Measurements from ENCODE around the gene CCDC63. TPM values are rescaled to one million over a fixed set of nuclear protein-coding genes. Genes with fewer than 3 reads are reported as not detected.

Gene CCDC63
- total RNA-seq, 2 donors from 2014 or later, result not detected

DNA sequence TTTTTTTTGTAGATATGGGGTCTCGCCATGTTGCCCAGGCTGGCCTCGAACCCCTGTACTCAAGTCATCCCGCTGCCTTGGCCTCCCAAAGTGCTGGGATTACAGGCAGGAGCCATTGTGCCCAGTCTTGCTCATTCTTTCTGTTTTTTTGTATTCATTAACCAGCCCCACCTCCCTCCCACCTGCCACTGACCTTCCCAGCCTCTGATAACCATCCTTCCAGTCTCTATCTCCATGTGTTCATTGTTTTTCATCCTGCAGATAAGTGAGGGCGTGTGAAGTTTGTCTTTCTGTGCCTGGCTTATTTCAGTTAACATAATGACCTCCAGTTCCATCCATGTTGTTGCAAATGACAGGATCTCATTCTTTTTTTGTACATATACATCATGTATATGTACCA is 54.6 kb downstream of the CCDC63 start:
- no peaks in the 10 kb centered on the region for H3K27me3 ChIP-seq
- no peaks in the 10 kb centered on the region for H3K36me3 ChIP-seq
- H3K27ac ChIP-seq, result no peak overlapping the region
- DNase-seq (ENCODE audit: low spot score), result no peak
- no peaks in the 10 kb centered on the region for H3K9me3 ChIP-seq
- TF ChIP-seq, protein P1, sequence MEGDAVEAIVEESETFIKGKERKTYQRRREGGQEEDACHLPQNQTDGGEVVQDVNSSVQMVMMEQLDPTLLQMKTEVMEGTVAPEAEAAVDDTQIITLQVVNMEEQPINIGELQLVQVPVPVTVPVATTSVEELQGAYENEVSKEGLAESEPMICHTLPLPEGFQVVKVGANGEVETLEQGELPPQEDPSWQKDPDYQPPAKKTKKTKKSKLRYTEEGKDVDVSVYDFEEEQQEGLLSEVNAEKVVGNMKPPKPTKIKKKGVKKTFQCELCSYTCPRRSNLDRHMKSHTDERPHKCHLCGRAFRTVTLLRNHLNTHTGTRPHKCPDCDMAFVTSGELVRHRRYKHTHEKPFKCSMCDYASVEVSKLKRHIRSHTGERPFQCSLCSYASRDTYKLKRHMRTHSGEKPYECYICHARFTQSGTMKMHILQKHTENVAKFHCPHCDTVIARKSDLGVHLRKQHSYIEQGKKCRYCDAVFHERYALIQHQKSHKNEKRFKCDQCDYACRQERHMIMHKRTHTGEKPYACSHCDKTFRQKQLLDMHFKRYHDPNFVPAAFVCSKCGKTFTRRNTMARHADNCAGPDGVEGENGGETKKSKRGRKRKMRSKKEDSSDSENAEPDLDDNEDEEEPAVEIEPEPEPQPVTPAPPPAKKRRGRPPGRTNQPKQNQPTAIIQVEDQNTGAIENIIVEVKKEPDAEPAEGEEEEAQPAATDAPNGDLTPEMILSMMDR (IDR thresholded peaks at IDR 0.05), result no peak
- no peaks in the 10 kb centered on the region for H3K4me1 ChIP-seq
- no peak overlapping the region for H3K4me3 ChIP-seq

GRCh38 chr12:110903511-110903910 is 56.7 kb downstream of the CCDC63 start:
- no peaks in the 10 kb centered on the region for H3K36me3 ChIP-seq
- DNase-seq (ENCODE audit: low spot score), result no peak
- no peaks in the 10 kb centered on the region for H3K27me3 ChIP-seq
- H3K4me3 ChIP-seq, result no peak overlapping the region
- TF ChIP-seq, protein P1 (IDR thresholded peaks at IDR 0.05), result no peak
- H3K9me3 ChIP-seq, result no peaks in the 10 kb centered on the region
- H3K4me1 ChIP-seq, result no peaks in the 10 kb centered on the region
- no peak overlapping the region for H3K27ac ChIP-seq

- Histone ChIP-seq H3K36me3 (no peaks in the 10 kb centered on the region), H3K27ac (no peak overlapping the region), H3K4me3 (no peak overlapping the region), H3K9me3 (no peaks in the 10 kb centered on the region), H3K27me3 (no peaks in the 10 kb centered on the region), H3K4me1 (no peaks in the 10 kb centered on the region)
- DNase-seq (ENCODE audit: low spot score), result no peak
- TF ChIP-seq, protein P1 (IDR thresholded peaks at IDR 0.05), result no peak
Measured at GRCh38 chr12:110906083-110906482, 59.3 kb downstream of the CCDC63 start.

DNA sequence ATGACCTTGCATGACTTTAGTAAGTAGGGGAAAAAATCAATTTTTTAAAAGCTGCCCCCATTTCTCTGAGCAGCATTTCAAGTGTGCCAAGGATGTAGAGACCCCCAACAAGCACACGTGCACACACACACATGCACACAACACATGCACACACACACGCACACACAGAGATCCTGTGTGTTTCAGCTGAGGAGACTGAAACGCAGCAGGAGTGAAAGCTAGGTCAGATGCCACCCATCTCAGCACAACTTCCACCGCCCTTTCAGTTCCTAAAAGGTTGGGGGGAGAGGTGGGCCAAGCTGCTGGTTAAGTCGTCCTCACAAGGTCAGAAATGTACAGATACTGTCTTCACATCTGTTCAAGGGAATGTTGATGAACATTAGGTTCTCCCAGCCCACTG is 59.7 kb downstream of the CCDC63 start:
- Histone ChIP-seq H3K27ac (no peak overlapping the region), H3K4me3 (no peak overlapping the region), H3K4me1 (no peaks in the 10 kb centered on the region), H3K27me3 (no peaks in the 10 kb centered on the region), H3K9me3 (no peaks in the 10 kb centered on the region), H3K36me3 (no peaks in the 10 kb centered on the region)
- no peak for DNase-seq (ENCODE audit: low spot score)
- TF ChIP-seq, protein P1 (IDR thresholded peaks at IDR 0.05), result no peak

DNA sequence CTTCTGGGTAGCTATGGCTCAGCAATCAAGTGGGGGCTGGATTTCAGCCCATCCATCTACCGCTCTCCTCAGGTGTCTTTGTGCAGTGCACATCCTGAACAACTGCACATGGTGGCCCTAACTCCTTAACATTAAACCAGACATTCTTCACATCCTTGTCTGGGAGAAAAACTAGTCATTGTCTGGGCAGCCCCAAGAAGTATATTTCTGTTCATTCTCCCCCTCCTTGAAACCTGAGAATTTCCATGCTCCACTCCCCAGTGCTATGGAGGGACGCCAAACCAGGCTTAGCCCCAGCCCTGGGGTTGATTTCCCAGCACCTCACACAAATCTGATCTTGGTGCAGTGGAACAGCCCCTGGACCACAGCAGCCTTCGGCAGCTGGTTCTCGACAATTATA is 60.2 kb downstream of the CCDC63 start:
- TF ChIP-seq, protein P1 (IDR thresholded peaks at IDR 0.05), result no peak
- no peaks in the 10 kb centered on the region for H3K27me3 ChIP-seq
- H3K9me3 ChIP-seq, result no peaks in the 10 kb centered on the region
- no peaks in the 10 kb centered on the region for H3K4me1 ChIP-seq
- H3K4me3 ChIP-seq, result no peak overlapping the region
- H3K36me3 ChIP-seq, result no peaks in the 10 kb centered on the region
- H3K27ac ChIP-seq, result no peak overlapping the region
- DNase-seq (ENCODE audit: low spot score), result no peak

DNA sequence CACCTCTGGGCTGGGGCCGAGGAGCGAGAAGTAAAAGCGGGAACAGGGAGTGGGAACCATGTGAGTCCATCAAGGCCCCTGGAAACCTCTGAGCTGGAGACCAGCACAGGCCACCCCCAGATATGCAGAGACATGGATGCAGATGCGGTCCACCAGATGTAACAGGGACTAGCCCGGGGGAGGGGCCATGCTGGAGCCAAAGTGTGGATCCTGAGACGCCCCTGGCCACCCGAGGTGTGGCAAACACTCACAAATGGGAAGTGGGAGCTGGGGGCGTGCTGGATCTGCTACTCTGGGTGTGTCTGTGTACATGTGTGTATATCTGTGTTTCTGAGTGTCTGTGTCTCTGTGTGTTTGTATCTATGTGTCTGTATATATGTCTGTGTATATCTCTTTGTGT is 60.8 kb downstream of the CCDC63 start:
- no peak overlapping the region for H3K27ac ChIP-seq
- no peak overlapping the region for H3K4me3 ChIP-seq
- no peak for DNase-seq (ENCODE audit: low spot score)
- H3K36me3 ChIP-seq, result no peaks in the 10 kb centered on the region
- no peaks in the 10 kb centered on the region for H3K9me3 ChIP-seq
- TF ChIP-seq, protein P1 (IDR thresholded peaks at IDR 0.05), result no peak
- H3K27me3 ChIP-seq, result no peaks in the 10 kb centered on the region
- no peaks in the 10 kb centered on the region for H3K4me1 ChIP-seq
